ENCODE measurements around the gene PRPF39. TPM values are rescaled to one million over a fixed set of nuclear protein-coding genes. Genes with fewer than 3 reads are reported as not detected.

Gene PRPF39
- total RNA-seq (2014; rRNA removed; shearing (Covaris generic); ENCODE audit: low replicate concordance): 12.0 and 22.8 TPM in 2 replicates

- peak; percentile 85 for DNase-seq (ENCODE audit: low read depth)
- in situ Hi-C loops (cut with HindIII; ENCODE audit: low pct_unique_long_range_greater_than_20kb, low sequenced_read_pairs): no loop called here
Measured at GRCh38 chr14:45083976-45084722, at the start of gene PRPF39. Gene PRPF39 (plus strand): TSS chr14:45084116. CDS start chr14:45095240, 11,124 bp downstream.

- DNase-seq (ENCODE audit: low read depth): no peak
- in situ Hi-C loops (cut with HindIII; ENCODE audit: low pct_unique_long_range_greater_than_20kb, low sequenced_read_pairs): no loop called here
Measured at GRCh38 chr14:45034730-45035129, 49.2 kb upstream of the PRPF39 start.

GRCh38 chr14:45038256-45038655, 45.7 kb upstream of the PRPF39 start:
- no peak for DNase-seq (ENCODE audit: low read depth)
- in situ Hi-C loops (cut with HindIII; ENCODE audit: low pct_unique_long_range_greater_than_20kb, low sequenced_read_pairs): no loop called here

GRCh38 chr14:45038865-45039264, 45.1 kb upstream of the PRPF39 start:
- DNase-seq (ENCODE audit: low read depth): no peak
- in situ Hi-C loops (cut with HindIII; ENCODE audit: low pct_unique_long_range_greater_than_20kb, low sequenced_read_pairs): no loop called here

- no peak for DNase-seq (ENCODE audit: low read depth)
- in situ Hi-C loops (cut with HindIII; ENCODE audit: low pct_unique_long_range_greater_than_20kb, low sequenced_read_pairs): no loop called here
Measured at GRCh38 chr14:45039390-45039789, 44.5 kb upstream of the PRPF39 start.

GRCh38 chr14:45041641-45042040, 42.3 kb upstream of the PRPF39 start:
- in situ Hi-C loops (cut with HindIII; ENCODE audit: low pct_unique_long_range_greater_than_20kb, low sequenced_read_pairs): no loop called here
- DNase-seq (ENCODE audit: low read depth): no peak

GRCh38 chr14:45044638-45045037, 39.3 kb upstream of the PRPF39 start:
- no peak for DNase-seq (ENCODE audit: low read depth)
- in situ Hi-C loops (cut with HindIII; ENCODE audit: low pct_unique_long_range_greater_than_20kb, low sequenced_read_pairs): no loop called here

- DNase-seq (ENCODE audit: low read depth): no peak
- in situ Hi-C loops (cut with HindIII; ENCODE audit: low pct_unique_long_range_greater_than_20kb, low sequenced_read_pairs): no loop called here
Measured at GRCh38 chr14:45048385-45048784, 35.5 kb upstream of the PRPF39 start.

- in situ Hi-C loops (cut with HindIII; ENCODE audit: low pct_unique_long_range_greater_than_20kb, low sequenced_read_pairs): no loop called here
- DNase-seq (ENCODE audit: low read depth): no peak
Measured at GRCh38 chr14:45051180-45051579, 32.7 kb upstream of the PRPF39 start.

GRCh38 chr14:45051896-45052295, 32.0 kb upstream of the PRPF39 start:
- no peak for DNase-seq (ENCODE audit: low read depth)
- in situ Hi-C loops (cut with HindIII; ENCODE audit: low pct_unique_long_range_greater_than_20kb, low sequenced_read_pairs): no loop called here

- DNase-seq (ENCODE audit: low read depth): no peak
- in situ Hi-C loops (cut with HindIII; ENCODE audit: low pct_unique_long_range_greater_than_20kb, low sequenced_read_pairs): no loop called here
Measured at GRCh38 chr14:45057349-45057748, 26.6 kb upstream of the PRPF39 start.

- in situ Hi-C loops (cut with HindIII; ENCODE audit: low pct_unique_long_range_greater_than_20kb, low sequenced_read_pairs): no loop called here
- no peak for DNase-seq (ENCODE audit: low read depth)
Measured at GRCh38 chr14:45057881-45058364, 26.0 kb upstream of the PRPF39 start.

- no peak for DNase-seq (ENCODE audit: low read depth)
- in situ Hi-C loops (cut with HindIII; ENCODE audit: low pct_unique_long_range_greater_than_20kb, low sequenced_read_pairs): no loop called here
Measured at GRCh38 chr14:45060551-45060950, 23.4 kb upstream of the PRPF39 start.

GRCh38 chr14:45065540-45065939, 18.4 kb upstream of the PRPF39 start:
- DNase-seq (ENCODE audit: low read depth): no peak
- in situ Hi-C loops (cut with HindIII; ENCODE audit: low pct_unique_long_range_greater_than_20kb, low sequenced_read_pairs): no loop called here

- DNase-seq (ENCODE audit: low read depth): no peak
- in situ Hi-C loops (cut with HindIII; ENCODE audit: low pct_unique_long_range_greater_than_20kb, low sequenced_read_pairs): no loop called here
Measured at GRCh38 chr14:45065956-45066355, 18.0 kb upstream of the PRPF39 start.

GRCh38 chr14:45066667-45067066, 17.2 kb upstream of the PRPF39 start:
- DNase-seq (ENCODE audit: low read depth): no peak
- in situ Hi-C loops (cut with HindIII; ENCODE audit: low pct_unique_long_range_greater_than_20kb, low sequenced_read_pairs): no loop called here

- no peak for DNase-seq (ENCODE audit: low read depth)
- in situ Hi-C loops (cut with HindIII; ENCODE audit: low pct_unique_long_range_greater_than_20kb, low sequenced_read_pairs): no loop called here
Measured at GRCh38 chr14:45068396-45068795, 15.5 kb upstream of the PRPF39 start.

- in situ Hi-C loops (cut with HindIII; ENCODE audit: low pct_unique_long_range_greater_than_20kb, low sequenced_read_pairs): no loop called here
- DNase-seq (ENCODE audit: low read depth): no peak
Measured at GRCh38 chr14:45070215-45070614, 13.7 kb upstream of the PRPF39 start.

- DNase-seq (ENCODE audit: low read depth): no peak
- in situ Hi-C loops (cut with HindIII; ENCODE audit: low pct_unique_long_range_greater_than_20kb, low sequenced_read_pairs): no loop called here
Measured at GRCh38 chr14:45072126-45072525, 11.8 kb upstream of the PRPF39 start.

GRCh38 chr14:45073231-45073879, 10.6 kb upstream of the PRPF39 start:
- no peak for DNase-seq (ENCODE audit: low read depth)
- in situ Hi-C loops (cut with HindIII; ENCODE audit: low pct_unique_long_range_greater_than_20kb, low sequenced_read_pairs): no loop called here
